Activated CD8-positive, alpha-beta memory T cell treated with anti-CD3 and anti-CD28 coated beads, Interleukin-2, amount 50 U/mL, for 4 hours (primary cell): ENCODE measurements around the gene RAB7B.
A peak's percentile ranks its signal among the peaks of the same experiment; 100 is the strongest.
"Not testable (repeated sequence)": the region's sequence is repeated elsewhere in the genome, so short reads cannot be mapped to it uniquely, and the experiment has no call there.

Experiments used
- DNase-seq: peaks from one replicate; pipeline ENCODE4 v3.0.0-alpha.2; 2020

Gene RAB7B

GRCh38 chr1:206021626-206022365 is 18.6 kb upstream of the RAB7B start:
- DNase-seq, result no peak

DNA sequence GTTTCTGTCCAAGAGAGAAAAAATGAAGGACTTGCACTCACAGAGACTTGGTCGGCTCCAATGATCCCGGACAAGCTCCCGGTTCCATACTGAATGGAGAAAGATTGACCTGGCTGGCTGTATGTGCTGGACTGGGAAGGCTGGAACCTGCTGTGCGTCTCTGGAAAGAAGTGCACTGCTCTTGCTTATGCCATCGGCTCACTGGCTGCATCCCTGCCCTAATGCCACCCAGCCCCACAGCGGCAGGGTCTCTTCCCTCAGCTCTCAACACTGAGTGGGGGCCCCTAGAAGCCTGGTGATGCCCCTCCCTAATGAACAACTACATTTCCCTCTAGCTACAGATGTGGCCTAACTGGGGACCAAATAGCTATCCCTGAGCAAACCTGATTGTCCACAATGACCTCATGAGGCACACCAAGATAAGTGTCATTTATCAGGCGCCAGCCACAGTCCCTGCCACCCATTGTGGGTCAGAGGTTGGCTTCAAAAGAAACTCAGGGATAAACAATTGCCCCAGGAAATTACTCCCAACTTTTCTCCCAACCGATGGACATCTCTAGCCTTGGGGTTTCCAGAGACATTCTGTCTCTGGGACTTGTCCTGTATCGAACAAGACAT is 17.9 kb upstream of the RAB7B start:
- DNase-seq, result no peak

DNA sequence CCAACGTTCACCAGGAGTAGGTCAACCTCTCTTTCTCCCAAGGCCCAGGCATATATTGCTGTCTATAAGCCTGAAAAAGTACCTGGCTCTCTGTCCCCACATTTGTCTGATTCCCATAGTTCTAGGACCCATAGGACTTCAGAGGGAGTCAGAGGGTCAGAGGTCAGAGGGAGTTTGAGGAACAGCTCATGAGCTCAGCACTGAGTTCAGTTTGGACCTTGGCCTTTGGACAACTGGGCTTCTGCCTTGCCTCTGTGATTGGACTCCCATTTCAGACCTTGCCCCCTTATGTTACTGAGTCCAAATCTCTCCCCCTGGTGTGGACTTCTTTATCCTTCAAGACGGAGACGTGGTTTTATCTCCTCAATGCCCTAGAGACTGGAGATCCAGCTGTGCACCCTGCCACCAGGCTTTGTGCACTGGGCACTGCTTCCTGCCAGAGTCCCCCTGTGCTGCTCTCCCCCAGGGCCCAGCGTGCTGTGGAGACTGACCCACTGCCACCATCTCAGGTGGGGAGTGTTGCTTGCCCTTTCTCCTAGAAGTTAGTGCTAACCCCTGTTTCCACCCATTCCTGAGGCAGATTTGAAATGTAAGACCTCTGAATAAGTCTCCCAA is 17.3 kb upstream of the RAB7B start:
- no peak for DNase-seq

DNA sequence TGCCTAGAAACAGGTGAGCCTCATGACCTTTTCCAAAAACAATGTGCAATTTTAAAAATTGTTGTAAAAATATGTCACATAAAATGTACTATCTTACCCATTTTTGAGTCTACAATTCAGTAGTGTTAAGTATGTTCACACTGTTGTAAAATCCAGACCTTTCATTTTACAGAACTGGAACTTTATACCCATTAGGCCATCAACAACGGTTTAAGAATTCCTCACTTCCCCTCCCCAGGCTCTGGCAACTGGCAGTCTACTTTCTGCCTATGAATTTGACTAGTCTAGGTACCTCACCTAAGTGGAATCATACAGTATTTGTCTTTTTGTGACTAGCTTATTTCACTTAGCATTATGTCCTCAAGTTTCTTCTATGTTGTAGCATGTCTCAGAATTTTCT is 11.9 kb upstream of the RAB7B start:
- no peak for DNase-seq

- DNase-seq, result no peak
Observed at GRCh38 chr1:206014601-206015000, 11.4 kb upstream of the RAB7B start.

DNA sequence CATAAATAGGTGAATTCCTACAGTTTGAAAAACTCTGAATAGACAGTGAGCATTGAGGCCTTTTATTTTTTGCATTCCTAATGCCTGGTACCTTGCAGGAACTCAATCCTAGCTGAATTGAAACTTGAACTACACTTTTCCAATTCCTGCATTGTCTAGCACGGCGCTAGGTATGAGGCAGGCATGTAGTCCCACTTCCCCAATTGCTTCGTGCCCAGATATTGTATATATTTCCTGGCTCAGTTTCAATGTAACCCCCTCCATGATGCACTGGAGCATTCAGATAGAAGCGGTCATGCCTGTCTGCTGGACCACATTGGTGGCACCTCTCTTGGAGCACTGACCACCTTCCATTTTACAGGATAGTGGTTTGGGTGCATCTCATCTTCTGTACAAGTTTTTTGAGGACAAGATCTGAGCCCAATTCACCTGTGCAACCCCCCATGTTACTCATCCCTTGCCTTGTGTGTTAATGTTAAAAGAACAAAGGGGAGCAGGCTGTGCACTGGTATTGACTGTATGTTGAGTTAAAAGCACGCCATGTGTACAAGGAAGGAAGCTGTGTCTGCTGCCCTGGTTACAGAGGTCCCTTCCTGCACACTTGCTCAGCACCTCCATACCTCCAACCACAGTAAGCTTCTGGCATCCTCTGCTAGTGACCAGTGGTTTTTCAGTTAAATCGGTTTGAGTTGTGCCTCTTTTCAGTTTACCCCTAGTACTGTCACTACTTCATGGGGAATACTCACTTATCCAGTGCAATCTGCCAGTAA is 10.0 kb upstream of the RAB7B start:
- DNase-seq, result no peak

DNA sequence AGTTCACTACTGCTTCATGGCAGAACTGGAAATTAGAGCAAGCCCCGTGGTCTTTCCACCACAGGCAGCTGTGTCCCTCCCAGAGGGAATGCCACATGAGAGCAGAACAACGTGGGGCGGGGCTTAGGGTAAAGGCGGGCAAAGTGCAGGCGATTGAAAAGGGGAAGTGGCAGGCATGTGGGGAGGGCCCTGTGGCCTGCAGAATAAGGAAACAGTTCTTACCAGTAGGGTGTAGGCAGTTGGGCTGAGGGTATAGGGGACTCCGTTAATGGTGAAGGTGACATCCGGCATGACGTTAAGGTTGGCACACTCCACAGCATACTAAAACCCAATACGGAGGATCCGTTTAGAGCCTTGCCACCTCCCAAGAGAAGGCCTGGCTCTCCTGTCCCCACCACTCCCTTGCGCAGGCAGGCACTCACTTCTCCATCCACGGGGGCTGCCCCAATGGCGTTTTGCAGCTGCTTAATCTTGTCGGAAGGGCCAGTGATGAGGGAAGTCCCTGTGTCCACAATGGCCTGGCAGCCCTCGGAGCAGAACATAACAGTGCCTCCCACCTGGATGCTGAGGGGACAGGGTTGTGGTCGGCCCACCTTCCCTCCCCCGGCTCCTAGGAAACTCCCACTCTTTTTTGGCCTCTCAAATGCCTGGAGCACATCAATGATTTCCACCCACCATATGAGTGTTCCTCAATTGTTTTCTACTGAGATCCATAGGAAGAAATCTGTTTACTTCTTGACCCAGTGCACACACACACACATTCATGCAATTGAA is 9.1 kb upstream of the RAB7B start:
- peak; percentile 23 for DNase-seq

GRCh38 chr1:206011057-206011456 is 7.9 kb upstream of the RAB7B start:
- DNase-seq, result no peak

DNA sequence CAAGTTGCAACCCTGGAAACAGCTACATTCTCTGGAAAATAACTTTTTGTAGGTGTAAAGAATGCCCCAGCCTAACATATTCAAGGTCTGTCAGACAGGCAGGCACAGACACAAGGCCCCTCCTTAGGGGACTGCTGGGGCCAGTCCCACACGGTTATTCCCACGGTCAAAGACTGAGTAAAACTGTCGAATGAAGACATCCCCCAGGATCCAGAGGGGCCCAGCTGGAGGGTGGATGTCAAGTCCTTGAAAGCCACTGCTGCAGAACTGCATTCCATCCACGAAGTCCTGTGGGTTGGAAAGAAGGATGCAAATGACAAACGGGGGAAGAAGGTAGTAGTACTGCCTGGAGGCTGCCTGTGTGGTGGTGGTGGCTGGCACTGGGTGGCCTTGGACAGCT is 6.9 kb upstream of the RAB7B start:
- DNase-seq, result no peak

DNA sequence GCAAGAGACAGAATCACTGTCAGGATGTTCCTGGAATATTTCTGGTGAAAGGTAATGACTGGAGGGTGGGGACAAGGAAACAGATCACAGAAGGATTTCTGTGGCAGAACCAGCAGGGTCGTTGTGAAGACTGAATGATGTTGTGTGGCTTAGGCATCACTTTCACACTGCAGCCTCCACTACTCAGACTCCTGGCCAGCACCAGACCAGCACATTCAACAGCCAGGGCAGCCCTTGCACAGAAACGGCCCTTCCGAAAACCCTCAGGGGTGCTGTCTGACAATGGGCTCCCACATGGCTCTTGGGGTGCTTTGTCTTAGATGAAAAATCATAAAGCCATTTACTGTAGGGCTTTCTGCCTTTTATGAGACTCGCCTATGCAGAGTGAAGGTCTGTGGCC is 3.8 kb upstream of the RAB7B start:
- no peak for DNase-seq

DNA sequence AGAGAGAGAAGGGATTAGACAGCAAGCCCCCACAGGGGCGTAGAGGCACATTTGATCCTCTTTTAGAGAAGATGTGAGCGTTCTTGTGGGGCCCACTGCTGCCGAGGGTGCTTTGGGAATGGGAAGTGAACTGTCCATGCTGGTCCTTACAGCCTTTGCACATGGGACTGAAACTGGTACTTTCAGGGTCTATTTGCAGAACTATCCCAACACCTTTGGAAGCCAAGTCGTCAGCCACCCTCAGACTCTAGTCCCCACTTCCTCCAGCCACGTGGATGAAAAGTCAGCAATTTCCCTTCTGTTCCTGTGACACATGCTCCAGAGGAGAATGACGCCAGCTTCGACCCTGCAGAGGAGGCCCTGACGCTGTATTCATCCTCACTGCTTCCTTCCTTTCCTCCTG is 2.6 kb upstream of the RAB7B start:
- DNase-seq, result no peak

GRCh38 chr1:206005234-206005633 is 2.0 kb upstream of the RAB7B start:
- no peak for DNase-seq

- DNase-seq, result no peak
Observed at GRCh38 chr1:206004826-206005225, 1.6 kb upstream of the RAB7B start.

DNA sequence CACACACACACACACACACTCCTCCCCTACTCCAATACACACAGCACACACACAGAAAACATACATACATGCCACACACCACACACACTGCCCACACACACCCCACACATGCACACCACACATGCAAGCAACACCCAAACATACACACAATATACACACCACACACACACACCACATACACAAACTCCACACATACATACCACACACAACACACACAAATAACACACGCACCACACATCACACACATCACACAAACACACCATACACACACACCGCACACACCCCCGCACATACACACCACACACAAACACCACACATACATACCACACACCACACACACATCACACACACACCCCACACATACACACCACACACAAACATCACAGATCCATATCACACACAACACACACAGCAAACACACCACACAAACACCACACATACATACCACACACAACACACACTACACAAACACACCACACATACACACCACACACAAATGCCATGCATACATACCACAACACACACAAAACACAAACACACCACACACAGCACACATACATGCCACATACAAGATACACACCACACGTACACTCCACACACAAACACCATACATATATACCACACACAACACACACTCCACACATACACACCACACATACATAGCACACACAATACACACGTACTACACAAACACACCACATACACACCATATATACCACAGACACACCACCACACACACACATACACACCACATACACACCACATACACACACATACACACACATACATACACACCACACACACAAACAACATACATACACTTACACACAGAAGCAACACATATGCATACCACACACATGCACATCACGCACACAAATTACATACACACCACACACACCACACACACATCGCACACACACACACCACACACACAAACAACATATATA is 932 bp upstream of the RAB7B start:
- no peak for DNase-seq

DNA sequence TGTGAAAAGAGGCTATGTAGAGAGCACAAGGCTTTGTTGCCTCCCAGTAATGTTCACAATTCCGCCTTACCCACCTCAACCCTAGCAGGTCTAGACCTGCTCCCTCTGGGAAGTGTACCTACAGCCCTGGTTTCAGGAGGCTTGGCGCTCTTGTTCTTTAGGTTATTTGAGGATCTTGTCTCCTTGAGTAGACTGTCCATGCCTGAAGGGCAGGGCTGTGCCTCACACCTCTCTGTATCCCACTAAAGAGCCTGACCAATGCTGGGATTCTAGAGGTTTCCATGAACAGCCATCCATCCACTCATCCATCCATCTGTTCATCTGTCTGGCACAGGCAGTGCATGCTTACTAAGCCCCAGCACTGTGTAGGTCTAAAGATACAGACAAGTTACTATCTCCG is 1.0 kb downstream of the RAB7B start:
- DNase-seq, result no peak

DNA sequence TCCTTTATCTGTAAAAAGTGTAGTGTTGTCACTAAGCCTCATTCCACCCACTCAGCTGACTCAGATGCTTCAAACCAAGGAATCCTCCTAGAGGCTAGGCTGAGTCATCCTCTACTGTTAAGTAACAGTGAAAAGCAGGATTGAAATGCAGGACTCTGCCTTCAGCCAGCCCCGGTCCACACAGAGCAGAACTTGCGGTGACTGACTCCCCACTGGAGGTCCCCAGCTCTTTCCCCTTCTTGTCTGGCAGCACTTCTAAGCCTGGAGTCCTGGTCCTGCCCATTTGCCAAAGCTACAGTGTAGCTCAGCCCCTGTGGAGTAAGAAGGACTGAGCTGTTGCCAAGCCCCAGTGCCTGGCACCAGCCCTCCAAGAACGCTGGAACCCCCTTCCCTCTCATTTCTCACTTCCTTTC is 1.7 kb downstream of the RAB7B start:
- DNase-seq, result no peak

GRCh38 chr1:206000641-206001339 is 2.4 kb downstream of the RAB7B start:
- DNase-seq, result no peak

DNA sequence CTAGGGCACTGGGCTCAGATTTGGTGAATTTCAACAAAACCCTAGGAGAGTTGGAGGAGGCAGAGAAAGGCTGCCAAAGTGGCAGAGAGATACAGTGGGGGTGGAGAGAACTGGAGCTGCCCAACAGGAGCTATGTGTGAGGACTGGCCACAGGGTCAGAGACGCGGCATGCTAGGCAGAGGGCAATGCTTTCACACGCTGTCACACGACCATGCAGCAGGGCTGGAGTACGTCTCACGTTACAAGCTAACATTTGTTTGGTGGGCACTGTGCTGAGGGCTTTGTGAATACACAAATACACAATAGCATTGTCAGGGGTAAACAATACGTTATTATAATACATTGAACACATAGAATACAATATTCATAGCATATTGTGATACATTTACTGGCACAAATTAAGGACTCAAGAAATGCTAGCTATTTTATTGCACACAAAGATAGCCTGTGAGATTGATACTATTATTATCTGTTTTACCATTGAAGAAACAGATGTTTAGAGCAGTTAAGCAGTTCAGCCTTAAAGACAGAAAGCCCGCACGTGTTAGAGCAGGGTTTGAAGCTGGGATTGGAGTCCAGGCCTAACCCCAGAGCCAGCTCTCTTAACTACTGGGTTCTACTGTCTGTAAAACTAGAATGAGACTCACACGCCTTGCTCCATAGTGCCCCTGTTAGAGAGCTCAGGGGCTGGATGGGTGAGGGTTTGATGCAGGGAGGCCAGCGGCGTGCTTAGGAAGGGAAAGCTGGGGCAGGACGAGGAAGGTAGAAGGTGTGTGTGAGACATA is 4.5 kb downstream of the RAB7B start:
- no peak for DNase-seq

- DNase-seq, result not testable (repeated sequence)
Observed at GRCh38 chr1:205996641-205997040, 6.6 kb downstream of the RAB7B start.

DNA sequence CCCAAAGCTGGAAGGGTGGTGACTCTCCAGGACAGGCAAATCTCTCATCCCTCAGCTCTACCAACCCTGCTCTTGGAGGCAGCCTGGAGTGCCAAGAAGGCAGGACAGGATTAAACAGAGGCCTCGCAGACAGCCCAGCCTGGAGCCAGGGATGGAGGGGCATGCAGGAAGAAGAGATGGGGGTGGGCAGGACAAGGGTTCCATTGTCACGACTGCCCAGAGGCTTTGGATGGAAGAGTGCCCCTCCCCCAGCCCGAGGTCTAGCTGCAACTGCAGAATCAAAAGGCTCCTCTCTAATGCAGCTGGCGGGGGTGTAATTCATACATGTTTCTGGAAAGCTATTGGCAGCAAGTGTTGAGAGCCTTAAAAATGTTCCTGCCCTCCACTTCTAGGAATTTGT is 8.8 kb downstream of the RAB7B start:
- no peak for DNase-seq
